Fibroblast of pulmonary artery (primary cell): Measurements from ENCODE around the gene MKS1.

Source experiments
- DNase-seq: peaks from one replicate; pipeline ENCODE4 v3.0.0-alpha.2; 2010; ENCODE audit warnings: low read depth
- H3K4me3 ChIP-seq: replicated peaks from 2 replicates; pipeline ENCODE4 v1.5.1; 2011; ENCODE audit warnings: low read depth, mild to moderate bottlenecking, control low read depth, low read length, moderate library complexity
- CTCF ChIP-seq: IDR thresholded peaks from 2 replicates; pipeline ENCODE4 v1.5.1; 2011; ENCODE audit warnings: mild to moderate bottlenecking, control low read depth, low read length, inconsistent platforms; ENCODE audit errors: missing control alignments

The MKS1 gene

GRCh38 chr17:58224315-58224714 lies 5.3 kb upstream of the MKS1 start:
- DNase-seq = peak; percentile 53
- no peak for TF ChIP-seq CTCF

GRCh38 chr17:58219789-58220183 lies 731 bp upstream of the MKS1 start:
- no peak for DNase-seq
- H3K4me3 ChIP-seq = no peak overlapping the region
- TF ChIP-seq CTCF = no peak

More at GRCh38 chr17:58224315-58224714, 5.3 kb upstream of the MKS1 start:
- no peak overlapping the region for H3K4me3 ChIP-seq

- no peak overlapping the region for H3K4me3 ChIP-seq
- no peak for DNase-seq
- TF ChIP-seq CTCF = no peak
These were observed 1.3 kb downstream of the MKS1 start for GRCh38 chr17:58217766-58218165.

- no peak for DNase-seq
- no peak overlapping the region for H3K4me3 ChIP-seq
- no peak for TF ChIP-seq CTCF
These were observed 3.4 kb downstream of the MKS1 start for GRCh38 chr17:58215685-58216084.

GRCh38 chr17:58210922-58211321 lies 8.1 kb downstream of the MKS1 start:
- no peak for DNase-seq
- no peak overlapping the region for H3K4me3 ChIP-seq
- peak; percentile 1 for TF ChIP-seq CTCF

GRCh38 chr17:58208344-58208743 lies 10.7 kb downstream of the MKS1 start:
- no peak overlapping the region for H3K4me3 ChIP-seq
- DNase-seq = no peak
- TF ChIP-seq CTCF = no peak

GRCh38 chr17:58207451-58207850 lies 11.6 kb downstream of the MKS1 start:
- no peak for TF ChIP-seq CTCF
- H3K4me3 ChIP-seq = no peak overlapping the region
- no peak for DNase-seq
